ENCODE results near the gene TTL. TPM values are rescaled to one million over a fixed set of nuclear protein-coding genes. Genes with fewer than 3 reads are reported as not detected.
"Not testable (repeated sequence)": the region's sequence is repeated elsewhere in the genome, so short reads cannot be mapped to it uniquely, and the experiment has no call there.

The TTL gene
- total RNA-seq, 1 donor from 2014 or later: 40.0 TPM

- no peak for DNase-seq (ENCODE audit: low spot score)
Measured at GRCh38 chr2:112474844-112475486, 7.0 kb upstream of the TTL start.

GRCh38 chr2:112476434-112476833 is 5.5 kb upstream of the TTL start:
- no peak for DNase-seq (ENCODE audit: low spot score)

GRCh38 chr2:112480530-112481049 is 1.4 kb upstream of the TTL start:
- no peak for DNase-seq (ENCODE audit: low spot score)

- DNase-seq (ENCODE audit: low spot score): no peak
Measured at GRCh38 chr2:112481050-112481527, 867 bp upstream of the TTL start.

- no peak for DNase-seq (ENCODE audit: low spot score)
Measured at GRCh38 chr2:112482309-112483041, 519 bp downstream of the TTL start.

GRCh38 chr2:112483042-112483473 is 1.1 kb downstream of the TTL start:
- DNase-seq (ENCODE audit: low spot score): no peak

GRCh38 chr2:112483831-112484230 is 1.9 kb downstream of the TTL start:
- DNase-seq (ENCODE audit: low spot score): no peak

- no peak for DNase-seq (ENCODE audit: low spot score)
Measured at GRCh38 chr2:112485849-112486248, 3.9 kb downstream of the TTL start.

- DNase-seq (ENCODE audit: low spot score): no peak
Measured at GRCh38 chr2:112486895-112487294, 4.9 kb downstream of the TTL start.

GRCh38 chr2:112487444-112487961 is 5.5 kb downstream of the TTL start:
- no peak for DNase-seq (ENCODE audit: low spot score)

- no peak for DNase-seq (ENCODE audit: low spot score)
Measured at GRCh38 chr2:112488201-112488600, 6.2 kb downstream of the TTL start.

GRCh38 chr2:112491946-112492345 is 10.0 kb downstream of the TTL start:
- DNase-seq (ENCODE audit: low spot score): no peak

GRCh38 chr2:112493048-112493447 is 11.1 kb downstream of the TTL start:
- DNase-seq (ENCODE audit: low spot score): no peak

GRCh38 chr2:112493858-112494648 is 12.1 kb downstream of the TTL start:
- DNase-seq (ENCODE audit: low spot score): no peak

GRCh38 chr2:112494828-112495227 is 12.9 kb downstream of the TTL start:
- DNase-seq (ENCODE audit: low spot score): no peak

GRCh38 chr2:112495878-112496277 is 13.9 kb downstream of the TTL start:
- not testable (repeated sequence) for DNase-seq (ENCODE audit: low spot score)

- DNase-seq (ENCODE audit: low spot score): not testable (repeated sequence)
Measured at GRCh38 chr2:112500850-112501484, 19.0 kb downstream of the TTL start.

- not testable (repeated sequence) for DNase-seq (ENCODE audit: low spot score)
Measured at GRCh38 chr2:112509239-112509998, 27.5 kb downstream of the TTL start.

- no peak for DNase-seq (ENCODE audit: low spot score)
Measured at GRCh38 chr2:112516801-112517200, 34.8 kb downstream of the TTL start.

- DNase-seq (ENCODE audit: low spot score): no peak
Measured at GRCh38 chr2:112518807-112519206, 36.9 kb downstream of the TTL start.

All from mesenteric fat pad (tissue), 1 donor.